Measurements from ENCODE around the gene ABHD8.

The ABHD8 gene

GRCh38 chr19:17282488-17283125, 20.6 kb downstream of the ABHD8 start:
- TF ChIP-seq CTCF (IDR thresholded peaks at IDR 0.05): peak; percentile 89

- TF ChIP-seq CTCF (IDR thresholded peaks at IDR 0.05): no peak
Measured at GRCh38 chr19:17281391-17282304, 21.6 kb downstream of the ABHD8 start, which contains the start of gene ANKLE1. TSS of gene ANKLE1 (plus strand) at chr19:17281901. CDS start at chr19:17281921, 20 bp downstream.

GRCh38 chr19:17279436-17279835, 23.8 kb downstream of the ABHD8 start:
- no peak for TF ChIP-seq CTCF (IDR thresholded peaks at IDR 0.05)

- TF ChIP-seq CTCF (IDR thresholded peaks at IDR 0.05): no peak
Measured at GRCh38 chr19:17275441-17276175, 27.6 kb downstream of the ABHD8 start.

- no peak for TF ChIP-seq CTCF (IDR thresholded peaks at IDR 0.05)
Measured at GRCh38 chr19:17268754-17269153, 34.5 kb downstream of the ABHD8 start.

- no peak for TF ChIP-seq CTCF (IDR thresholded peaks at IDR 0.05)
Measured at GRCh38 chr19:17266975-17267788, 36.0 kb downstream of the ABHD8 start, which contains the start of gene BABAM1. TSS of gene BABAM1 (plus strand) at chr19:17267443. CDS start at chr19:17268807, 1,364 bp downstream.
